ENCODE measurements around the gene SYNPO2. TPM values are rescaled to one million over a fixed set of nuclear protein-coding genes. Genes with fewer than 3 reads are reported as not detected.

SYNPO2 gene
- polyA plus RNA-seq, 1 donor (not counting 4 experiments of a cell fraction or from before 2014, with no cell fraction given), result 0.34 TPM

GRCh38 chr4:118927974-118928373 is 39.3 kb downstream of the SYNPO2 start:
- dilution Hi-C loops (cut with MboI; ENCODE audit: extremely low pct_ligation_motif_present, low sequenced_read_pairs), result no loop called here
- Histone ChIP-seq H3K79me2 (ENCODE audit: control insufficient read depth, insufficient read depth, low read length) (no peaks in the 10 kb centered on the region), H3K36me3 (ENCODE audit: control insufficient read depth in 2 of 2, extremely low read depth in 1 of 2, insufficient read depth in 2 of 2, low read length in 2 of 2) (no peaks in the 10 kb centered on the region), H3K4me3 (ENCODE audit: control insufficient read depth in 2 of 3, extremely low read depth in 1 of 3, insufficient read depth in 2 of 3, low read depth in 1 of 3, low read length in 3 of 3) (no peak overlapping the region), H3K4me1 (ENCODE audit: control insufficient read depth, extremely low read depth, insufficient read depth, low read length) (peaks cover 4% of the 10 kb centered on the region), H2AFZ (ENCODE audit: control insufficient read depth, low read length) (no peak overlapping the region), H3K9me3 (ENCODE audit: control insufficient read depth, low read depth, low read length) (no peaks in the 10 kb centered on the region), H3K4me2 (ENCODE audit: control insufficient read depth, extremely low read depth, insufficient read depth, low read depth, low read length) (no peak overlapping the region), H3K27me3 (ENCODE audit: control insufficient read depth, extremely low read depth, insufficient read depth, low read length) (no peaks in the 10 kb centered on the region), H3K9ac (ENCODE audit: control insufficient read depth, extremely low read depth, insufficient read depth, low read length) (no peak overlapping the region), H3K27ac (ENCODE audit: control insufficient read depth, insufficient read depth, low read length) (no peak overlapping the region), H3K9me1 (ENCODE audit: control insufficient read depth, extremely low read depth, insufficient read depth, low read length) (no peaks in the 10 kb centered on the region), H4K20me1 (ENCODE audit: control insufficient read depth, extremely low read depth, insufficient read depth, low read length) (no peaks in the 10 kb centered on the region)
- no peak for FAIRE-seq
- no peak for DNase-seq (ENCODE audit: low read depth, low spot score)
- TF ChIP-seq EZH2 (IDR thresholded peaks at IDR 0.05; ENCODE audit: low read length) (no peak), CTCF (optimal IDR thresholded peaks at IDR 0.05 in 1 of 3, IDR thresholded peaks at IDR 0.05 in 1 of 3, conservative IDR thresholded peaks at IDR 0.05 in 1 of 3; ENCODE audit: extremely low read depth in 1 of 3, insufficient read depth in 2 of 3, low read length in 3 of 3) (no peak)

- Histone ChIP-seq H3K27me3 (ENCODE audit: control insufficient read depth, extremely low read depth, insufficient read depth, low read length) (no peaks in the 10 kb centered on the region), H3K79me2 (ENCODE audit: control insufficient read depth, insufficient read depth, low read length) (no peaks in the 10 kb centered on the region), H3K9ac (ENCODE audit: control insufficient read depth, extremely low read depth, insufficient read depth, low read length) (no peak overlapping the region), H2AFZ (ENCODE audit: control insufficient read depth, low read length) (no peak overlapping the region), H4K20me1 (ENCODE audit: control insufficient read depth, extremely low read depth, insufficient read depth, low read length) (no peaks in the 10 kb centered on the region), H3K36me3 (ENCODE audit: control insufficient read depth in 2 of 2, extremely low read depth in 1 of 2, insufficient read depth in 2 of 2, low read length in 2 of 2) (no peaks in the 10 kb centered on the region), H3K4me1 (ENCODE audit: control insufficient read depth, extremely low read depth, insufficient read depth, low read length) (no peaks in the 10 kb centered on the region), H3K4me2 (ENCODE audit: control insufficient read depth, extremely low read depth, insufficient read depth, low read depth, low read length) (no peak overlapping the region), H3K9me3 (ENCODE audit: control insufficient read depth, low read depth, low read length) (no peaks in the 10 kb centered on the region), H3K27ac (ENCODE audit: control insufficient read depth, insufficient read depth, low read length) (no peak overlapping the region), H3K4me3 (ENCODE audit: control insufficient read depth in 2 of 3, extremely low read depth in 1 of 3, insufficient read depth in 2 of 3, low read depth in 1 of 3, low read length in 3 of 3) (no peak overlapping the region), H3K9me1 (ENCODE audit: control insufficient read depth, extremely low read depth, insufficient read depth, low read length) (no peaks in the 10 kb centered on the region)
- no peak for DNase-seq (ENCODE audit: low read depth, low spot score)
- dilution Hi-C loops (cut with MboI; ENCODE audit: extremely low pct_ligation_motif_present, low sequenced_read_pairs), result no loop called here
- no peak for FAIRE-seq
- TF ChIP-seq CTCF (optimal IDR thresholded peaks at IDR 0.05 in 1 of 3, IDR thresholded peaks at IDR 0.05 in 1 of 3, conservative IDR thresholded peaks at IDR 0.05 in 1 of 3; ENCODE audit: extremely low read depth in 1 of 3, insufficient read depth in 2 of 3, low read length in 3 of 3) (no peak), EZH2 (IDR thresholded peaks at IDR 0.05; ENCODE audit: low read length) (no peak)
These were observed 41.6 kb downstream of the SYNPO2 start for GRCh38 chr4:118930255-118930654.
